HL-60 (cell line): ENCODE data around the gene KSR2.

Source experiments
- CTCF ChIP-seq: IDR thresholded peaks from one replicate; pipeline ENCODE4 v1.5.1; 2011; ENCODE audit warnings: low read length, control low read depth, inconsistent platforms; ENCODE audit not compliant: insufficient read depth
- GABPA ChIP-seq: IDR thresholded peaks from 2 replicates; pipeline ENCODE4 v1.6.1; 2012; ENCODE audit warnings: low read depth
- POLR2AphosphoS5 ChIP-seq: IDR thresholded peaks from 2 replicates; pipeline ENCODE4 v1.6.1; 2012; ENCODE audit warnings: low read depth
- REST ChIP-seq: IDR thresholded peaks from 2 replicates; pipeline ENCODE4 v1.6.1; 2012; ENCODE audit warnings: low read depth; ENCODE audit not compliant: insufficient replicate concordance
- SPI1 ChIP-seq: IDR thresholded peaks from 2 replicates; pipeline ENCODE4 v1.6.1; 2012; ENCODE audit warnings: low read depth, mild to moderate bottlenecking, borderline replicate concordance

- TF ChIP-seq CTCF (no peak), REST (no peak), GABPA (no peak), POLR2AphosphoS5 (no peak), SPI1 (no peak)
Measured at GRCh38 chr12:117404940-117405339, 563.9 kb downstream of the KSR2 start.
